GM06990 (cell line): ENCODE results near the gene MAP9.

Experiments
- DNase-seq: peaks from one replicate; pipeline ENCODE4 v3.0.0-alpha.2; 2011; ENCODE audit not compliant: insufficient read length; ENCODE audit errors: extremely low read depth
- H3K27me3 ChIP-seq: replicated peaks from 2 replicates; pipeline ENCODE4 v1.6.0; 2011; ENCODE audit warnings: low read length; ENCODE audit not compliant: control insufficient read depth, insufficient read depth
- H3K36me3 ChIP-seq: 2 replicates; pipeline ENCODE4 v1.5.1; 2011; ENCODE audit warnings: low read length; ENCODE audit not compliant: control insufficient read depth, insufficient read depth
- H3K4me3 ChIP-seq: replicated peaks from 2 replicates; pipeline ENCODE4 v1.5.1; 2011; ENCODE audit warnings: low read depth, mild to moderate bottlenecking, control low read depth, low read length
- CTCF ChIP-seq: IDR thresholded peaks from 2 replicates; pipeline ENCODE4 v1.5.1; 2011; ENCODE audit warnings: low read length, control low read depth, mild to moderate bottlenecking, inconsistent platforms; ENCODE audit not compliant: insufficient read depth, poor library complexity, severe bottlenecking

MAP9 gene

DNA sequence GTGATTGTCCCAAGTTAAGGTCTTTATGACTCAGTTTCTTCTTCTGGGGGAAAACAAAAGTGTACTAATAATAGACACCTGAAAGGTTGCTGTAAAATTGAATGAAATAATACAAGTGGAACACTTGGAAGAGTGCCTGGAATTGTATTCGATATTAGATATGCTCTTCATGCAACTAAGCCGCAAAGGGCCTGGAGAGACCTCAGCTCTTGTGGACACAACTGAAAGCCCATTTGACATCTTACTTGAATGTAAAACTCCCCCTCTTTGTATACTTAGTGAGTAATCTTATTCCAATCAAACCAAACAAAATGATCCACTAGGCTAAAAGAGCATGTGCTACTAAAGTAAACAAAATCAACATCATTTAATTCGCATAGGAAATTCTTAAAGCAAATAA, 511 bp upstream of the MAP9 start:
- Histone ChIP-seq H3K36me3 (no peaks in the 10 kb centered on the region), H3K27me3 (no peaks in the 10 kb centered on the region), H3K4me3 (peak overlapping the region; percentile 83)
- no peak for DNase-seq
- TF ChIP-seq CTCF = no peak

- DNase-seq = no peak
- Histone ChIP-seq H3K36me3 (no peaks in the 10 kb centered on the region), H3K4me3 (no peak overlapping the region), H3K27me3 (no peaks in the 10 kb centered on the region)
- peak; percentile 44 for TF ChIP-seq CTCF
These were observed 5.2 kb downstream of the MAP9 start for GRCh38 chr4:155371432-155372043.

- TF ChIP-seq CTCF = no peak
- DNase-seq = no peak
- Histone ChIP-seq H3K4me3 (no peak overlapping the region), H3K36me3 (no peaks in the 10 kb centered on the region), H3K27me3 (no peaks in the 10 kb centered on the region)
These were observed 9.2 kb downstream of the MAP9 start for GRCh38 chr4:155367608-155368007.

- DNase-seq = no peak
- no peaks in the 10 kb centered on the region for H3K36me3 ChIP-seq
- H3K4me3 ChIP-seq = no peak overlapping the region
- peak; percentile 83 for TF ChIP-seq CTCF
- no peaks in the 10 kb centered on the region for H3K27me3 ChIP-seq
These were observed 22.7 kb downstream of the MAP9 start for GRCh38 chr4:155353923-155354540.

- Histone ChIP-seq H3K27me3 (no peaks in the 10 kb centered on the region), H3K36me3 (no peaks in the 10 kb centered on the region), H3K4me3 (no peak overlapping the region)
- DNase-seq = no peak
- TF ChIP-seq CTCF = no peak
These were observed 34.6 kb downstream of the MAP9 start for GRCh38 chr4:155342142-155342541.

DNA sequence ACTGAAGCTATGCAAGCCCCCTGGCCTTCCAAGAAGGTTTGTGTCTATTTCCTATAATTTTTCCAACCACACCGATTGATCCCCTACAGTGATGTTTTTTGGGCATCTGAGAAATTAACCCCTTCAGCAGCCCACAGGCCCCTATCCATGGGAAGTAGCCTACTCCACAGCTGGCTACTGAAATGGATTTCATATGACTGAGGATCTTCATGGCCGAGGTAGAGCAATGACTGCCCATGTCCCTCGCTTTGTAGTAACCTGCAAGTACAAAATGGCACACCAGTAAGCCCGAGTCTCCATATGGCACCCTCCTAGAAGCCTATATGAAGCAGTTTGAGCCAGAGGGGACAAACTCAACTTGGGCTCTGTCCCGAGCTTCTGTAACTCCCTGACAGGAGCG, 36.8 kb downstream of the MAP9 start:
- no peak for DNase-seq
- H3K27me3 ChIP-seq = no peaks in the 10 kb centered on the region
- no peak for TF ChIP-seq CTCF
- H3K4me3 ChIP-seq = no peak overlapping the region
- no peaks in the 10 kb centered on the region for H3K36me3 ChIP-seq
